Measurements from ENCODE around the gene COL18A1. TPM values are rescaled to one million over a fixed set of nuclear protein-coding genes. Genes with fewer than 3 reads are reported as not detected.

COL18A1 gene
- total RNA-seq, 1 experiment from 2014 or later = 676 TPM

DNA sequence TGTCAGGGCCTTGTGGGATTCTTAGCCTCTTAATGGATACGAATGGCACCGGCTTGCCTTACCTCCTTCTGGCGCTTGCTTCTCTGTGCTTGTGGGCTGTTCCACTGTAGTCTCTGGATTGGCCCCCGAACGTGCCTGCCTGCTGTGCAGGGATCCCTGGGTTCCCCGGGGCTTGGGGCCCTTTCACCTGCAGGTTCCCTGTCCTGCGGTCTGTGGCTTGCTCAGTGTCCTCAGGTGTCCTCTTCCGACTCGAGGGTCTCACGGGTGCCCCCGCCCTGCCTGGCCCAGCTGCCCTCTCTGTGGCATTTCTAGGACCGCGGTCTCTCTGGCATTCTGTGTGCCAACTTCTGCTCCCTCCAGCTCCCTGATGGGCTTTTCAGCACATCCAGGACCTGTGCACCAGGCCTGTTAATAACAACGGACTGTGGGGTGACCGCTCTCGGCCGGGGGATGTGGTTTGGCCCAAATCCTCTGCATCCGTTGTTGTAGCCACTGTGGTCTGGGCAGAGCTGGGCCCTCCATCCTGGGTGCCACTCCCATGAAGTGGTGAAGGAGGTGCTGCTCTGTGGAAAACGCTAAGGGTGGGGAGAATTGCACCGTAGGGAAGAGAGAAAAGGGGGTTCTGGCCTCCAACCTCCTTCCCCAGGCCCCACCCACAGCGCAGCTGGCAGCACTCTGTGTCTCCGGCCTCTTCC lies 12.4 kb downstream of the COL18A1 start:
- TF ChIP-seq SIN3A (IDR thresholded peaks at IDR 0.05; ENCODE audit: borderline replicate concordance, insufficient read depth, low read depth, low read length) = no peak
- TF ChIP-seq TCF7L2 (IDR thresholded peaks at IDR 0.05; ENCODE audit: low read depth, low read length) = no peak
- TF ChIP-seq, protein P1, sequence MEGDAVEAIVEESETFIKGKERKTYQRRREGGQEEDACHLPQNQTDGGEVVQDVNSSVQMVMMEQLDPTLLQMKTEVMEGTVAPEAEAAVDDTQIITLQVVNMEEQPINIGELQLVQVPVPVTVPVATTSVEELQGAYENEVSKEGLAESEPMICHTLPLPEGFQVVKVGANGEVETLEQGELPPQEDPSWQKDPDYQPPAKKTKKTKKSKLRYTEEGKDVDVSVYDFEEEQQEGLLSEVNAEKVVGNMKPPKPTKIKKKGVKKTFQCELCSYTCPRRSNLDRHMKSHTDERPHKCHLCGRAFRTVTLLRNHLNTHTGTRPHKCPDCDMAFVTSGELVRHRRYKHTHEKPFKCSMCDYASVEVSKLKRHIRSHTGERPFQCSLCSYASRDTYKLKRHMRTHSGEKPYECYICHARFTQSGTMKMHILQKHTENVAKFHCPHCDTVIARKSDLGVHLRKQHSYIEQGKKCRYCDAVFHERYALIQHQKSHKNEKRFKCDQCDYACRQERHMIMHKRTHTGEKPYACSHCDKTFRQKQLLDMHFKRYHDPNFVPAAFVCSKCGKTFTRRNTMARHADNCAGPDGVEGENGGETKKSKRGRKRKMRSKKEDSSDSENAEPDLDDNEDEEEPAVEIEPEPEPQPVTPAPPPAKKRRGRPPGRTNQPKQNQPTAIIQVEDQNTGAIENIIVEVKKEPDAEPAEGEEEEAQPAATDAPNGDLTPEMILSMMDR (IDR thresholded peaks at IDR 0.05) = no peak
- no peak for TF ChIP-seq POLR2AphosphoS5 (IDR thresholded peaks at IDR 0.05; ENCODE audit: low read depth, low read length)
- TF ChIP-seq, protein P2, sequence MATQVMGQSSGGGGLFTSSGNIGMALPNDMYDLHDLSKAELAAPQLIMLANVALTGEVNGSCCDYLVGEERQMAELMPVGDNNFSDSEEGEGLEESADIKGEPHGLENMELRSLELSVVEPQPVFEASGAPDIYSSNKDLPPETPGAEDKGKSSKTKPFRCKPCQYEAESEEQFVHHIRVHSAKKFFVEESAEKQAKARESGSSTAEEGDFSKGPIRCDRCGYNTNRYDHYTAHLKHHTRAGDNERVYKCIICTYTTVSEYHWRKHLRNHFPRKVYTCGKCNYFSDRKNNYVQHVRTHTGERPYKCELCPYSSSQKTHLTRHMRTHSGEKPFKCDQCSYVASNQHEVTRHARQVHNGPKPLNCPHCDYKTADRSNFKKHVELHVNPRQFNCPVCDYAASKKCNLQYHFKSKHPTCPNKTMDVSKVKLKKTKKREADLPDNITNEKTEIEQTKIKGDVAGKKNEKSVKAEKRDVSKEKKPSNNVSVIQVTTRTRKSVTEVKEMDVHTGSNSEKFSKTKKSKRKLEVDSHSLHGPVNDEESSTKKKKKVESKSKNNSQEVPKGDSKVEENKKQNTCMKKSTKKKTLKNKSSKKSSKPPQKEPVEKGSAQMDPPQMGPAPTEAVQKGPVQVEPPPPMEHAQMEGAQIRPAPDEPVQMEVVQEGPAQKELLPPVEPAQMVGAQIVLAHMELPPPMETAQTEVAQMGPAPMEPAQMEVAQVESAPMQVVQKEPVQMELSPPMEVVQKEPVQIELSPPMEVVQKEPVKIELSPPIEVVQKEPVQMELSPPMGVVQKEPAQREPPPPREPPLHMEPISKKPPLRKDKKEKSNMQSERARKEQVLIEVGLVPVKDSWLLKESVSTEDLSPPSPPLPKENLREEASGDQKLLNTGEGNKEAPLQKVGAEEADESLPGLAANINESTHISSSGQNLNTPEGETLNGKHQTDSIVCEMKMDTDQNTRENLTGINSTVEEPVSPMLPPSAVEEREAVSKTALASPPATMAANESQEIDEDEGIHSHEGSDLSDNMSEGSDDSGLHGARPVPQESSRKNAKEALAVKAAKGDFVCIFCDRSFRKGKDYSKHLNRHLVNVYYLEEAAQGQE (IDR thresholded peaks at IDR 0.05; ENCODE audit: insufficient read depth in 1 of 2, low read depth in 2 of 2, low read length in 1 of 2) = no peak
- 0 out of 2 replicates have a peak, but pooled peaks have one; percentile 1 for ATAC-seq
- Histone ChIP-seq H3K4me3 (ENCODE audit: low read depth in 2 of 2, low read length in 2 of 2) (peak overlapping the region; percentile 19 to 33), H3K4me1 (ENCODE audit: control insufficient read depth, insufficient read depth, low read length) (peaks cover 84% of the 10 kb centered on the region), H3K9me3 (ENCODE audit: control insufficient read depth, insufficient read depth, low read depth, low read length) (no peaks in the 10 kb centered on the region), H3K36me3 (ENCODE audit: control insufficient read depth, insufficient read depth, low read length) (no peaks in the 10 kb centered on the region; the same call in 1 of the 2 replicates), H3K27ac (ENCODE audit: low read length) (peak overlapping the region; percentile 93), H3K27me3 (ENCODE audit: control insufficient read depth, insufficient read depth, low read length) (no peaks in the 10 kb centered on the region)
- CTCF ChIA-PET = interaction anchor here (0.7 kb wide), 1 partner anchor 123 kb away, joined by 9 read pairs; no protein-coding TSS in a partner anchor
- DNase-seq (ENCODE audit: low read depth, low spot score) = no peak
- intact Hi-C loops (cut with micrococcal nuclease; ENCODE audit: unreplicated experiment) (loop anchor here (10.0 kb wide), 1 partner anchor 47 kb away; no protein-coding TSS in a partner anchor), in situ Hi-C loops (cut with HindIII; ENCODE audit: low pct_unique_long_range_greater_than_20kb, low sequenced_read_pairs) (no loop called here)
- BruUV-seq (replicated peaks) = no TSS peak
- POLR2A ChIA-PET = no interaction called here

DNA sequence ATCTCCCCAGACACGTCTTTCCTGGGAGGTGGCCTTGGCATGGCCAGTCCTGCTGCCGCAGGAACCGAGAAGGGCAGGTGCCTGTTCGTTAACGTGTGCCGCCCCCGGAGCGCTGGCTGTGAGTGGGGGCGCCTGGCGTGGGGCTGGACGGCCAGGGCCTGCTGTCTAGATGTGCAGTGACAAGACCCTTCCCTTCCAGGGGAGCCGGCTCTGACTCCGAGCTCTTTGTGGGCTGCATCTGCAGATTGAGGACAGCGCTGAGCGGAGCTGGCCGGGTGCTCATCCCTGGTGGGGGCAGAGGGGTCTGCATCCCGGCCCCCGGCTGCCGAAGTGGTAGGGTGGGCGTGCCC lies 13.0 kb downstream of the COL18A1 start:
- in situ Hi-C loops (cut with HindIII; ENCODE audit: low pct_unique_long_range_greater_than_20kb, low sequenced_read_pairs) = no loop called here

More for the DNA sequence above, 13.0 kb downstream of the COL18A1 start:
- no TSS peak for BruUV-seq (replicated peaks)
- H3K4me3 ChIP-seq (ENCODE audit: low read depth in 2 of 2, low read length in 2 of 2) = peak overlapping the region; percentile 19 to 33
- H3K27ac ChIP-seq (ENCODE audit: low read length) = peak overlapping the region; percentile 93
- DNase-seq (ENCODE audit: low read depth, low spot score) (no peak), ATAC-seq (no peak)
- ChIA-PET CTCF (no interaction called here), POLR2A (no interaction called here)
- no peaks in the 10 kb centered on the region for H3K27me3 ChIP-seq (ENCODE audit: control insufficient read depth, insufficient read depth, low read length)
- no peaks in the 10 kb centered on the region; the same call in 1 of the 2 replicates for H3K36me3 ChIP-seq (ENCODE audit: control insufficient read depth, insufficient read depth, low read length)
- intact Hi-C loops (cut with micrococcal nuclease; ENCODE audit: unreplicated experiment) = loop anchor here (10.0 kb wide), 1 partner anchor 47 kb away; no protein-coding TSS in a partner anchor
- H3K9me3 ChIP-seq (ENCODE audit: control insufficient read depth, insufficient read depth, low read depth, low read length) = no peaks in the 10 kb centered on the region
- H3K4me1 ChIP-seq (ENCODE audit: control insufficient read depth, insufficient read depth, low read length) = peaks cover 81% of the 10 kb centered on the region
- TF ChIP-seq POLR2AphosphoS5 (IDR thresholded peaks at IDR 0.05; ENCODE audit: low read depth, low read length) = no peak
- TF ChIP-seq, protein P1 (IDR thresholded peaks at IDR 0.05) = no peak
- TF ChIP-seq, protein P2 (IDR thresholded peaks at IDR 0.05; ENCODE audit: insufficient read depth in 1 of 2, low read depth in 2 of 2, low read length in 1 of 2) = no peak
- TF ChIP-seq SIN3A (IDR thresholded peaks at IDR 0.05; ENCODE audit: borderline replicate concordance, insufficient read depth, low read depth, low read length) = no peak
- TF ChIP-seq TCF7L2 (IDR thresholded peaks at IDR 0.05; ENCODE audit: low read depth, low read length) = no peak

All from Panc1 (cell line).